ENCODE measurements around the gene SBK1.
"Not testable (repeated sequence)": the region's sequence is repeated elsewhere in the genome, so short reads cannot be mapped to it uniquely, and the experiment has no call there.

SBK1 gene

DNA sequence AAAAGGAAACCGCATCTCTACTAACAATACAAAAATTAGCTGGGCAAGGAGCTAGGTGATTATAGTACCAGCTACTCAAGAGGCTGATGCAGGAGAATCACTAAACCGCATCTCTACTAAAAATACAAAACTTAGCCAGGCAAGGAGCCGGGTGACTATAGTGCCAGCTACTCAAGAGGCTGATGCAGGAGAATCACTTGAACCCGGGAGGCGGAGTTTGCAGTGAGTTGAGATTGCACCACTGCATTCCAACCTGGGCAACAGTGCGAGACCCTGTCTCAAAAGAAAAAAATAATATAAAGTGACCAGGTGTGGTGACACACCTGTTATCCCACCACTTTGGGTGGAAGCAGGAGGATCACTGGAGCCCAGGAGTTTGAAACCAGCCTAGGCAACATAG, 45.9 kb downstream of the SBK1 start:
- DNase-seq (ENCODE audit: extremely low spot score); CTCF ChIA-PET; POLR2A ChIA-PET: not testable (repeated sequence)

DNA sequence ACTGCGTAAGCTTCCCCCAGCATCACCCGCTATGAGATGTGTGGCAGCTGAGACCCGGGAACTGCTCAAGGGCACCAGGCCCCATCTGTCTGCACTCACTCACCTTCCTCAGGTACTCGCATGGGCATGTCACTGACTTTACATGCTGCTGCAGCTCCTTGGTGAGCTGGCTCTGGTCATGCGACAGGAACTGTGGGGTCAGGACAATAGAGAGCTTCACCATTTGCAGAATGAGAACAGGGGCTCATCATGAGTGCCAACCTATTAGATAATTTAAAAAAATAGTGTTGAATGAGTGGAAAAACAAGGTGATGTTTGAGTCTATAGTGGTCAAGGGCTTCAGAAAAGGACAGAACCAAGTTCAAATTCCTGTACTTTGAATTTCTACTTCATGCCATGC, 70.3 kb downstream of the SBK1 start:
- CTCF ChIA-PET; POLR2A ChIA-PET; DNase-seq (ENCODE audit: extremely low spot score): not testable (repeated sequence)

DNA sequence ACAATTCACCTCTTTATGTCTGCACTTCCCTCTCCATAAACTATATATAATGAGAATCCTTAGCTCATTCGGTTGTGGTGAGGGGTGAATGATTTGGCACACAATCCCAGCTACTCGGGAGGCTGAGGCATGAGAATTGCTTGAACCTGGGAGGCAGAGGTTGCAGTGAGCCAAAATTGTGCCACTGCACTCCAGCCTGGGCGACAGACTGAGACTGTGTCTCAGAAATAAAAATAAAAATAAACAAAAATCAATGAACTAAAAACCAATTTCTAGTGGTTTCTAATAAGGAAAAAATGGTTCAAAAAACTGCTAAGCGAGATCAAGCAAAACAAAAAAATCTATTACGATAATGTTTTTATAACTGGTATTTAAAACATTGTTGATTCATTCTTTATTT, 71.1 kb downstream of the SBK1 start, which contains the start of gene NPIPB6:
Gene NPIPB6 (minus strand): TSS at position 101 of the 400 bp plus-strand sequence. CDS start 686 bp downstream, outside the sequence.
- CTCF ChIA-PET; DNase-seq (ENCODE audit: extremely low spot score); POLR2A ChIA-PET: not testable (repeated sequence)

DNA sequence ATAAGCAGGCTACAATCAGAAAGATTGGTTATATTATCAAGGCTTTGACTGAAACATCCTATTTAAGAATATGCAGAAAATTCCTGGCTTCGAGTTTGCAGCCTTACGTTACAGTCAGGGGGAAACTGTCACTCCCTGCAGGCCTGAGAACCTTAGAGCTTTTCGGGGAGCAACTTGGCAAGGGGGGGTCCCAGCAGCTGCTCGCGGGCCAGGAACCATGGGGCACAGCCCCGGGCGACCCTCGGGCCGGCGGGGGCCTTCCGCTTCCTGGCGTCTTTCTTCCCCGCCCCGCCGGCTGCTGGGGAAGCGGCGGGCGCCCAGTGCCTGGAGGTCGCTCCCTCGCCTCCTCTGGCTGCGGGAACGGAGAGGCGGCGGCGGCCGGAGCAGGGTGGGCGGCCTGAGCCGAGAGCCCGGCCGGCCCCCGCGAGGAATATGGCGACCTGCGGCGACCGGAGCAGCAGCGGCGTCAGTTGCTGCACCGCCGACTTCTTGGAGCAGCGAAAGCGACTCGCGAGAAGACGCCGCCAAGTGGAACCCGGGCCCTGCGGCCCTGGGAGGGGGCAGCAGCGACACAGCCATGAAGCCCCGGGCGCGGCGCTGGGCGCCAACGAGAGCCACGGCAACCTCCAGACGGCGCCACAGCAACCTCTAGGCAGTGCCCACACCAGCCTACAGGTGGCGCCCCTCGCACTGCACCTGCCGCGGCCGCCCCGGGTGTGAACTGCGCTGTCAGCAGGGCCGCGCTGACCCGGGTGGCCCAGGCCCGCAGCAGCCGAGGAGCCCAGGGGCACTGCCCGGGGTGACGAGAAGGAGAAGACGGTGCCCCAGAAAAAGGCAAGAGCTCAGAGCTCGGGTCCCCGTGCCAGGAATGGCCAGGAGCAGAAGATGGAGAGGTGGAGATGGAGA, 72.2 kb downstream of the SBK1 start:
- CTCF ChIA-PET; DNase-seq (ENCODE audit: extremely low spot score); POLR2A ChIA-PET: not testable (repeated sequence)

DNA sequence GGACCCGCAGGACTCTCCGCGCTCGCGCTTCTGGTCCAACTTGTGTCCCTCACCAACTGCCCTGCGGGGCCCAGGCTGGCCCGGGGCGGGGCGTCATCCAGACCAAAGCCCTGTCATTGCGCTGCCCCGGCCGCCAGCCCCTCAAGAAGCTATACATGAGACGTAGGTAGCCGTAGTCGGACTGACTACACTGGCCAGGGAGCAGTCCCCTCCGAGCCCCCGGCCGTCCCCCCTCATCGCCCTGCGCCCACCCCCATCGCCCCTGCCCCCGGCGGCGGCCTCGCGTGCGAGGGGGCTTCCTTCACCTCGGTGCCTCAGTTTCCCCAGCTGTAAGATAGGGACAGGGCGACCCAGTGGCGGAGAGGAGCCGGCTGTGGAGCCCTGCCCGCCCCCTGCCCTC, 75.6 kb downstream of the SBK1 start:
- CTCF ChIA-PET; POLR2A ChIA-PET; DNase-seq (ENCODE audit: extremely low spot score): not testable (repeated sequence)

Data from HEK293T (cell line).